OCI-LY7 (cell line): ENCODE data around the gene FOXO3.

Experiments used
- EZH2phosphoT487 ChIP-seq: fragments of 200-600 bp; sonication (generic); IDR thresholded peaks from 2 replicates; pipeline ENCODE4 v1.6.1; 2018; ENCODE audit warnings: low read depth, borderline replicate concordance, mild to moderate bottlenecking, mixed run types, antibody characterized with exemption, low read length, moderate library complexity, mixed read lengths
- TF ChIP-seq, protein P1 (sequence below): fragments of 200-600 bp; sonication (generic); conservative IDR thresholded peaks from 2 replicates; pipeline ENCODE4 v1.5.1; 2014; ENCODE audit warnings: mild to moderate bottlenecking, antibody characterized with exemption, low read length, moderate library complexity, mixed read lengths

- TF ChIP-seq, protein P1, sequence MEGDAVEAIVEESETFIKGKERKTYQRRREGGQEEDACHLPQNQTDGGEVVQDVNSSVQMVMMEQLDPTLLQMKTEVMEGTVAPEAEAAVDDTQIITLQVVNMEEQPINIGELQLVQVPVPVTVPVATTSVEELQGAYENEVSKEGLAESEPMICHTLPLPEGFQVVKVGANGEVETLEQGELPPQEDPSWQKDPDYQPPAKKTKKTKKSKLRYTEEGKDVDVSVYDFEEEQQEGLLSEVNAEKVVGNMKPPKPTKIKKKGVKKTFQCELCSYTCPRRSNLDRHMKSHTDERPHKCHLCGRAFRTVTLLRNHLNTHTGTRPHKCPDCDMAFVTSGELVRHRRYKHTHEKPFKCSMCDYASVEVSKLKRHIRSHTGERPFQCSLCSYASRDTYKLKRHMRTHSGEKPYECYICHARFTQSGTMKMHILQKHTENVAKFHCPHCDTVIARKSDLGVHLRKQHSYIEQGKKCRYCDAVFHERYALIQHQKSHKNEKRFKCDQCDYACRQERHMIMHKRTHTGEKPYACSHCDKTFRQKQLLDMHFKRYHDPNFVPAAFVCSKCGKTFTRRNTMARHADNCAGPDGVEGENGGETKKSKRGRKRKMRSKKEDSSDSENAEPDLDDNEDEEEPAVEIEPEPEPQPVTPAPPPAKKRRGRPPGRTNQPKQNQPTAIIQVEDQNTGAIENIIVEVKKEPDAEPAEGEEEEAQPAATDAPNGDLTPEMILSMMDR, result no peak
- no peak for TF ChIP-seq EZH2phosphoT487
Observed at GRCh38 chr6:108673602-108674001, 112.9 kb downstream of the FOXO3 start.
